Measurements from ENCODE around the gene ZNF333. TPM values are rescaled to one million over a fixed set of nuclear protein-coding genes. Genes with fewer than 3 reads are reported as not detected.

The ZNF333 gene
- polyA plus RNA-seq, 2 of the 4 experiments (the other 2 are of a cell fraction), result 3.5 to 5.7 TPM

GRCh38 chr19:14672188-14672872 lies 17.5 kb upstream of the ZNF333 start:
- H3K4me2 ChIP-seq, result no peak overlapping the region
- no peak for TF ChIP-seq REST (IDR thresholded peaks at IDR 0.05)
- TF ChIP-seq NFE2L2 (conservative IDR thresholded peaks at IDR 0.05; ENCODE audit: low read length), result 0 out of 2 replicates have a peak, but pooled peaks have one; percentile 18
- TF ChIP-seq RNF2 (IDR thresholded peaks at IDR 0.05; ENCODE audit: borderline replicate concordance, low read depth), result no peak
- no peak for TF ChIP-seq EHMT2 (IDR thresholded peaks at IDR 0.05; ENCODE audit: low read depth)
- no peak for TF ChIP-seq KDM5A (IDR thresholded peaks at IDR 0.05)
- DNase-seq (ENCODE audit: low read depth in 1 of 2, low spot score in 1 of 2) (no peak), ATAC-seq (no peak), FAIRE-seq (no peak)
- H3K4me3 ChIP-seq, result no peak overlapping the region
- H3K4me1 ChIP-seq, result no peaks in the 10 kb centered on the region
- peaks cover 7% of the 10 kb centered on the region; the same call in 1 of the 3 replicates for H3K9me3 ChIP-seq
- ChIA-PET POLR2A (interaction anchor here (0.6 kb wide), 1 partner anchor 101 kb away, joined by 3 read pairs; the partner anchor contains the start of gene NDUFB7), CTCF (interaction anchor here (0.6 to 1.0 kb wide), 2 partner anchors 9 to 13 kb away, joined by 3 read pairs; no protein-coding TSS in a partner anchor)
- 13% methylated on average over 3 of the region's 3 CpGs for WGBS (ENCODE audit: missing lambda C conversion rate)
- no peak overlapping the region for H3K27ac ChIP-seq

DNA sequence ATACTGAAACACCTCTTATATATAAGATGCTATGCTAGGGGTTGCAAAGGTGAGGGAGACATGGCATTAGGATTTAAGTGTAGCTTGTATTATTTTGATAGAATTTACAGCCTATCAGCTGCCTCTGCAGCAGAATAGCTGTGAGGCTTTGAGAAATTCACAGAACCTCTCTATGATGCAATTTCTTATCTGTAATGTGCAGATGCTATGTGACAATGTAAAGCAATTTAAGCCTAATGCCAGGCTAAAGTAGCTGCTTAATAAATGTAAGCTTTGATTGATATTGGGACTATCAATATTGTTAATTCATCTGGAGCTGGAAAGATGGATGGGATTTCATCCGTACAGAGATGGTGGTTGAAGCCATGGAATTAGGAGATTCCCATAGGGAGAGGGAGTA lies 16.8 kb upstream of the ZNF333 start:
- Histone ChIP-seq H3K27ac (no peak overlapping the region), H3K9me3 (peaks cover 7% of the 10 kb centered on the region; the same call in 1 of the 3 replicates), H3K4me2 (no peak overlapping the region), H3K4me1 (no peaks in the 10 kb centered on the region), H3K4me3 (no peak overlapping the region)
- DNase-seq (ENCODE audit: low read depth in 1 of 2, low spot score in 1 of 2) (no peak), FAIRE-seq (no peak), ATAC-seq (no peak)
- POLR2A ChIA-PET, result no interaction called here
- TF ChIP-seq HEYL (CRISPR knock-in tag; IDR thresholded peaks at IDR 0.05) (no peak), CHD4 (IDR thresholded peaks at IDR 0.05; ENCODE audit: borderline replicate concordance) (no peak), EHF (CRISPR knock-in tag; IDR thresholded peaks at IDR 0.05) (no peak), HES2 (IDR thresholded peaks at IDR 0.05) (no peak), KDM5A (IDR thresholded peaks at IDR 0.05) (no peak), RAD21 (conservative IDR thresholded peaks at IDR 0.05 in 1 of 2, IDR thresholded peaks at IDR 0.05 in 1 of 2) (no peak), ZC3H11A (IDR thresholded peaks at IDR 0.05) (no peak), RCOR1 (IDR thresholded peaks at IDR 0.05; ENCODE audit: low read depth, low read length) (no peak), JUN (IDR thresholded peaks at IDR 0.05) (no peak), ZSCAN20 (CRISPR knock-in tag; IDR thresholded peaks at IDR 0.05) (no peak), MYC (IDR thresholded peaks at IDR 0.05; ENCODE audit: borderline replicate concordance, low read length) (no peak), JUNB (IDR thresholded peaks at IDR 0.05) (no peak)
- TF ChIP-seq, protein P1, sequence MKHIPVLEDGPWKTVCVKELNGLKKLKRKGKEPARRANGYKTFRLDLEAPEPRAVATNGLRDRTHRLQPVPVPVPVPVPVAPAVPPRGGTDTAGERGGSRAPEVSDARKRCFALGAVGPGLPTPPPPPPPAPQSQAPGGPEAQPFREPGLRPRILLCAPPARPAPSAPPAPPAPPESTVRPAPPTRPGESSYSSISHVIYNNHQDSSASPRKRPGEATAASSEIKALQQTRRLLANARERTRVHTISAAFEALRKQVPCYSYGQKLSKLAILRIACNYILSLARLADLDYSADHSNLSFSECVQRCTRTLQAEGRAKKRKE (CRISPR knock-in tag; IDR thresholded peaks at IDR 0.05; ENCODE audit: low read depth), result no peak
- CTCF ChIA-PET, result interaction anchor here (0.6 to 1.0 kb wide), 2 partner anchors 8 to 12 kb away, joined by 3 read pairs; no protein-coding TSS in a partner anchor
- 5% methylated on average over 1 of the region's 1 CpG for WGBS (ENCODE audit: missing lambda C conversion rate)

GRCh38 chr19:14674764-14675163 lies 15.1 kb upstream of the ZNF333 start, which contains the start of gene ADGRE3:
Gene ADGRE3 (minus strand): TSS chr19:14674844. CDS start chr19:14674770, 74 bp downstream.
- WGBS (ENCODE audit: missing lambda C conversion rate), result 4% methylated on average over 6 of the region's 6 CpGs
- DNase-seq (ENCODE audit: low read depth in 1 of 2, low spot score in 1 of 2) (no peak), FAIRE-seq (no peak), ATAC-seq (no peak)
- POLR2A ChIA-PET, result no interaction called here
- Histone ChIP-seq H3K9me3 (peaks cover 5% of the 10 kb centered on the region; the same call in 1 of the 3 replicates), H3K4me1 (no peaks in the 10 kb centered on the region), H3K4me2 (no peak within 1 kb of the TSS), H3K4me3 (no peak within 1 kb of the TSS), H3K27ac (no peak within 1 kb of the TSS)
- CTCF ChIA-PET, result no interaction called here
- TF ChIP-seq ZC3H11A (IDR thresholded peaks at IDR 0.05) (no peak), BHLHE40 (IDR thresholded peaks at IDR 0.05; ENCODE audit: low read depth, low read length) (no peak), CBX8 (IDR thresholded peaks at IDR 0.05) (no peak), E2F6 (IDR thresholded peaks at IDR 0.05; ENCODE audit: borderline replicate concordance, low read depth) (no peak), ESRRA (IDR thresholded peaks at IDR 0.05; ENCODE audit: borderline replicate concordance, low read length) (no peak), MAZ (IDR thresholded peaks at IDR 0.05; ENCODE audit: borderline replicate concordance, low read depth, low read length) (no peak), HOXB13 (CRISPR knock-in tag; IDR thresholded peaks at IDR 0.05; ENCODE audit: low read depth) (no peak), USF2 (IDR thresholded peaks at IDR 0.05) (no peak), EHF (CRISPR knock-in tag; IDR thresholded peaks at IDR 0.05) (no peak), HEYL (CRISPR knock-in tag; IDR thresholded peaks at IDR 0.05) (no peak), MAX (IDR thresholded peaks at IDR 0.05) (no peak), EHMT2 (IDR thresholded peaks at IDR 0.05; ENCODE audit: low read depth) (no peak), RFX5 (IDR thresholded peaks at IDR 0.05) (no peak), KDM5A (IDR thresholded peaks at IDR 0.05) (no peak), FOXS1 (CRISPR knock-in tag; IDR thresholded peaks at IDR 0.05) (no peak), GATA3 (IDR thresholded peaks at IDR 0.05; ENCODE audit: borderline replicate concordance) (no peak)

Measured in A549 (cell line).